ENCODE results near the gene OSCAR. TPM values are rescaled to one million over a fixed set of nuclear protein-coding genes. Genes with fewer than 3 reads are reported as not detected.
A peak's percentile ranks its signal among the peaks of the same experiment; 100 is the strongest.

The OSCAR gene, protein sequence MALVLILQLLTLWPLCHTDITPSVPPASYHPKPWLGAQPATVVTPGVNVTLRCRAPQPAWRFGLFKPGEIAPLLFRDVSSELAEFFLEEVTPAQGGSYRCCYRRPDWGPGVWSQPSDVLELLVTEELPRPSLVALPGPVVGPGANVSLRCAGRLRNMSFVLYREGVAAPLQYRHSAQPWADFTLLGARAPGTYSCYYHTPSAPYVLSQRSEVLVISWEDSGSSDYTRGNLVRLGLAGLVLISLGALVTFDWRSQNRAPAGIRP
- under 1 TPM; 0.68 to 0.76 TPM for total RNA-seq

DNA sequence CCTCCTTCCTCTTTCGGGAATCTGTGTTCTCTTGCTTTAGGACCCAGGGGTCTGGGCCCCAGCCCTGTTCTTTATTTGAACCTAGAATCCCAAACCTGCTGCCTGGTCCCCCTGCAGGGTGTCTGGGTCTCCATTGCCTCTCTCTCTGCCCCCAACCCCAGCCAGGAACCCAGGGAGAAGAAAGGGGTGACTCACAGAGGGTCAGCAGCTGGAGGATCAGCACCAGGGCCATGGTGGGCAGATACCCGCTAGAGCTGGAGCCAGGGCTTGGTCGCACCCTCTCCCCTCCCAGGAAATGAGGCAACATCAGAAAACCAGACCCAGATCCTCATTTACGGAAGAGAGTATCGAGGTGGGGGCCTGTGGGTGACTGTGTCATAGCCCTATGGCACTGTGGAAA is at the start of gene OSCAR:
TSS of gene OSCAR (minus strand) at position 243 of the 400 bp plus-strand sequence. CDS start at position 232, 11 bp downstream.
- no peak within 1 kb of the TSS for H3K27ac Mint-ChIP-seq
- no peaks in the 10 kb centered on the region for H3K9me3 Mint-ChIP-seq
- ChIA-PET CTCF (no interaction called here), POLR2A (interaction anchor here (1.1 kb wide), 1 partner anchor 15 kb away, joined by 3 read pairs; the partner anchor contains the start of genes PRPF31 and TFPT)
- H3K4me3 Mint-ChIP-seq, result peak within 1 kb of the TSS; percentile 5
- H3K4me1 Mint-ChIP-seq (ENCODE audit: low read depth), result peaks cover 22% of the 10 kb centered on the region
- ATAC-seq, result no peak
- H3K27me3 Mint-ChIP-seq, result peaks cover 6% of the 10 kb centered on the region
- TF ChIP-seq CTCF (IDR thresholded peaks at IDR 0.05), result no peak
- intact Hi-C loops (cut with micrococcal nuclease), result no loop called here
- no peak for DNase-seq
- peaks cover 8% of the 10 kb centered on the region for H3K36me3 Mint-ChIP-seq (ENCODE audit: low read depth)

GRCh38 chr19:54149021-54149812 is 48.6 kb upstream of the OSCAR start:
- Mint-ChIP-seq H3K4me3 (no peak overlapping the region), H3K9me3 (no peaks in the 10 kb centered on the region), H3K4me1 (ENCODE audit: low read depth) (peaks cover 10% of the 10 kb centered on the region), H3K27ac (no peak overlapping the region), H3K27me3 (no peaks in the 10 kb centered on the region), H3K36me3 (ENCODE audit: low read depth) (peaks cover 57% of the 10 kb centered on the region)
- CTCF ChIA-PET, result interaction anchor here (1.2 kb wide), 1 partner anchor 12 kb away, joined by 3 read pairs; the partner anchor contains the start of gene CNOT3
- ATAC-seq, result no peak
- TF ChIP-seq CTCF (IDR thresholded peaks at IDR 0.05), result no peak
- POLR2A ChIA-PET, result interaction anchor here (1.0 to 1.7 kb wide), 3 partner anchors 9 to 40 kb away, joined by 3 to 5 read pairs (median 4); partner anchors contain the start of genes CNOT3 and MBOAT7
- intact Hi-C loops (cut with micrococcal nuclease), result no loop called here
- DNase-seq, result no peak

DNA sequence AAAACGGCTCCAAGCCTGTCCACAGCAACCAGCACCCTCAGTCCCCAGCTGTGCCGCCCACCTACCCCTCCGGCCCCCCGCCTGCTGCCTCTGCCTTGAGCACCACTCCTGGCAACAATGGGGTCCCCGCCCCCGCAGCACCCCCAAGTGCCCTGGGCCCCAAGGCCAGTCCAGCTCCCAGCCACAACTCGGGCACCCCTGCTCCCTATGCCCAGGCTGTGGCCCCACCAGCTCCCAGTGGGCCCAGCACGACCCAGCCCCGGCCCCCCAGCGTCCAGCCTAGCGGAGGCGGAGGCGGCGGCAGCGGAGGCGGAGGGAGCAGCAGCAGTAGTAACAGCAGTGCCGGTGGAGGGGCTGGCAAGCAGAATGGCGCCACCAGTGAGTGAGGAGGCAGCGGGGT is 47.6 kb upstream of the OSCAR start:
- Mint-ChIP-seq H3K4me1 (ENCODE audit: low read depth) (no peaks in the 10 kb centered on the region), H3K36me3 (ENCODE audit: low read depth) (peaks cover 51% of the 10 kb centered on the region), H3K9me3 (no peaks in the 10 kb centered on the region), H3K27me3 (no peaks in the 10 kb centered on the region), H3K27ac (no peak overlapping the region), H3K4me3 (no peak overlapping the region)
- no peak for ATAC-seq
- intact Hi-C loops (cut with micrococcal nuclease), result no loop called here
- CTCF ChIA-PET, result no interaction called here
- TF ChIP-seq CTCF (IDR thresholded peaks at IDR 0.05), result no peak
- DNase-seq, result no peak
- POLR2A ChIA-PET, result interaction anchor here (0.9 to 1.7 kb wide), 4 partner anchors 8 to 53 kb away, joined by 3 to 4 read pairs (median 3); partner anchors contain the start of genes CNOT3, PRPF31, RPS9 and TFPT

- DNase-seq (no peak), ATAC-seq (no peak)
- Mint-ChIP-seq H3K9me3 (no peaks in the 10 kb centered on the region), H3K36me3 (ENCODE audit: low read depth) (peaks cover 53% of the 10 kb centered on the region), H3K4me1 (ENCODE audit: low read depth) (no peaks in the 10 kb centered on the region), H3K4me3 (no peak overlapping the region), H3K27me3 (no peaks in the 10 kb centered on the region), H3K27ac (no peak overlapping the region)
- ChIA-PET POLR2A (interaction anchor here (0.9 to 1.7 kb wide), 4 partner anchors 8 to 53 kb away, joined by 3 to 4 read pairs (median 3); partner anchors contain the start of genes CNOT3, PRPF31, RPS9 and TFPT), CTCF (no interaction called here)
- intact Hi-C loops (cut with micrococcal nuclease), result no loop called here
- no peak for TF ChIP-seq CTCF (IDR thresholded peaks at IDR 0.05)
Observed at GRCh38 chr19:54147676-54148075, 47.1 kb upstream of the OSCAR start.

Data from activated CD8-positive, alpha-beta T cell treated with anti-CD3 and anti-CD28 coated beads for 36 hours (primary cell).